GM10266 (cell line): ENCODE data around the gene RMRP.
"Not testable (repeated sequence)": the region's sequence is repeated elsewhere in the genome, so short reads cannot be mapped to it uniquely, and the experiment has no call there.

Source experiments
- DNase-seq: peaks from one replicate; pipeline ENCODE4 v3.0.0; 2012; ENCODE audit errors: extremely low spot score
- TF ChIP-seq, protein P1 (sequence below): IDR thresholded peaks from 2 replicates; pipeline ENCODE4 v1.5.1; 2012; ENCODE audit warnings: mild to moderate bottlenecking, low read depth; ENCODE audit not compliant: control insufficient read depth, insufficient read depth; ENCODE audit errors: missing control alignments

RMRP gene

DNA sequence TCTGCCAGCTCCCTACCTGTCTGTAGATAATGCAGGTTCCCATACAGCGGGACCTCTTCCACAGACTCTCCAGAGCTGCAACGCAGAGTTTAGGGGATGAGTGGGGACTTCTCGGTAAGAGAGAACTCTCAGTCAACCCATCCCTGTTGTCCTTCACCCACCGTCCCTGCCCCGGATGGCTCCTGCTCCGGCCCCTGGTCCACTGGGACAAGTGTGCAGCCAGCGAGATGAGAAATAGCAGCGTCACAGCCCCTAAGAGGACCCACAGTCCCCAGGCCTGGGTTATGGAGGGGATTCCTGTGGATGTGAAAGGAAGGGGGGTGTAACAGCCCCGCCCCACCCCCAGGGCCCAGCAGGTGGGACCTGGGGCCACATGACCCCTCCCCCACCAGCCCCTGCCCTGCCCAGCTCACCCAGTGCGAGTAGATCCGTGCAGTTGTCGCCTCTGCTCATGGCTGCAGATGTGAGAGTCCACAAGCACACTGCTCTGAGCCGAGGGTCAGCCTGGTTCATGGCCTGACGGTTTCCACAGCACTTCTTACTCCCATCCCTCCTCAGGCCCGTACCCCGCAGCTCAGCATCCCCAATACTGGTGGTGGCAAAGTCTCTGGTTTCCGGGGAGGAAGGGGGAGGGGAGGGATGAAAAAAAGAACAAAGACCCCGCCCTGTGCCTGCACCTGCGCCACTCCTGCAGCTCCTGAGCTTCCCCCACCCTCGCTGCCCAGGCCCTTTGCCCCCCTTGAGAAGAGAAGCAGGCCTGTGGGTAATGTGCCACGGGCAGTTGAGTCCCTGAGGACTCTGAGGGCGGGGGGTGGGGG lies 7.3 kb downstream of the RMRP start, which contains the start of gene SIT1:
Gene SIT1, minus strand, starts transcription at position 591 of the 818 bp plus-strand sequence. Its CDS starts 78 bp downstream, at position 513.
- no peak for DNase-seq

DNA sequence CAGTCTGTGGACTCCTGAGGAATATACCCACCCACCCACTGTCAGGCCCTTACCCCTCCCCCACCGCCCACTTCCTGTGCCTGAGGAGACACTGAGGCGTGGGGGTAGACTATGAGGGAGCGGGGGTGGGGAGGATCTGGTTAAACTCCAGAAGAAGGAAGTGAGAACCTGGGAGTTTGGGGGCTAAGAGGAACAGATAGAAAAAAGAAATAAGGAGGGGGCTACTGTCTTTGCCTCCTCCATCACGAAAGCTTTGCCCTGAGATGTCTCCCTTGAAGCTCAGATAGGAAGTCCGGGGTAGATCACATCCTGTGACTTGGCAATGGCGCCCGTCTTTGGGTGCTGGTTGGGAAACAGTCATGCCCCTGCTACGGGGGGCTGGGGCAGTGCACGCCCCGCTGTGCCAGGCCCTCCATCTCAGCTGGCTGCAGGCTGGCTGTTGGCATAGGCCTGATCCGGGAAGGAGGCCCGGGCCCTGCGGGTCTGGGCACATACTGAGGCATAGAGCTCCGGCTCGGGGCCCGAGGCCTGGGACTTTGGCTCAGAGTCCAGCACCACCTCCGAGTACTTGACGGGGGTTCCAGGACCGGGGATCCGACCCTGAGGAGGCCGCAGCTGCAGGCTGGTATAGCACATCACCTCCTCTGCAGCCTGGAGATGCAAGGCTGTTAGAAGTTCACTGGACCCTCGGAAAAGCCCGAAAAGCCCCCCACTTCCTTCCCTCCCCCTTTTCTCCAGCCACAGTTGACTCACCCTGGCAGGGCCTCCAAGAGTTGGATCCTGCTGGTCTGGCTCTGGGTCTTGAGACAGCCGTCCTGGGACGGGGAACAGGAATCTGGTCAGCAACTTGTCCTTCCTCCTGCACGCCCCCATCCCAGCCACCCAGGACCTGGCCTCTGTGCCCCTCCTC lies 8.1 kb downstream of the RMRP start:
- DNase-seq: no peak
- TF ChIP-seq, protein P1, sequence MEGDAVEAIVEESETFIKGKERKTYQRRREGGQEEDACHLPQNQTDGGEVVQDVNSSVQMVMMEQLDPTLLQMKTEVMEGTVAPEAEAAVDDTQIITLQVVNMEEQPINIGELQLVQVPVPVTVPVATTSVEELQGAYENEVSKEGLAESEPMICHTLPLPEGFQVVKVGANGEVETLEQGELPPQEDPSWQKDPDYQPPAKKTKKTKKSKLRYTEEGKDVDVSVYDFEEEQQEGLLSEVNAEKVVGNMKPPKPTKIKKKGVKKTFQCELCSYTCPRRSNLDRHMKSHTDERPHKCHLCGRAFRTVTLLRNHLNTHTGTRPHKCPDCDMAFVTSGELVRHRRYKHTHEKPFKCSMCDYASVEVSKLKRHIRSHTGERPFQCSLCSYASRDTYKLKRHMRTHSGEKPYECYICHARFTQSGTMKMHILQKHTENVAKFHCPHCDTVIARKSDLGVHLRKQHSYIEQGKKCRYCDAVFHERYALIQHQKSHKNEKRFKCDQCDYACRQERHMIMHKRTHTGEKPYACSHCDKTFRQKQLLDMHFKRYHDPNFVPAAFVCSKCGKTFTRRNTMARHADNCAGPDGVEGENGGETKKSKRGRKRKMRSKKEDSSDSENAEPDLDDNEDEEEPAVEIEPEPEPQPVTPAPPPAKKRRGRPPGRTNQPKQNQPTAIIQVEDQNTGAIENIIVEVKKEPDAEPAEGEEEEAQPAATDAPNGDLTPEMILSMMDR: no peak

More for the DNA sequence above, 7.3 kb downstream of the RMRP start, which contains the start of gene SIT1:
- TF ChIP-seq, protein P1: no peak

- DNase-seq: peak; percentile 88
- TF ChIP-seq, protein P1: peak; percentile 98
Observed at GRCh38 chr9:35646533-35647265, 11.1 kb downstream of the RMRP start.

GRCh38 chr9:35646153-35646532 lies 11.7 kb downstream of the RMRP start:
- TF ChIP-seq, protein P1: no peak
- peak; percentile 19 for DNase-seq

DNA sequence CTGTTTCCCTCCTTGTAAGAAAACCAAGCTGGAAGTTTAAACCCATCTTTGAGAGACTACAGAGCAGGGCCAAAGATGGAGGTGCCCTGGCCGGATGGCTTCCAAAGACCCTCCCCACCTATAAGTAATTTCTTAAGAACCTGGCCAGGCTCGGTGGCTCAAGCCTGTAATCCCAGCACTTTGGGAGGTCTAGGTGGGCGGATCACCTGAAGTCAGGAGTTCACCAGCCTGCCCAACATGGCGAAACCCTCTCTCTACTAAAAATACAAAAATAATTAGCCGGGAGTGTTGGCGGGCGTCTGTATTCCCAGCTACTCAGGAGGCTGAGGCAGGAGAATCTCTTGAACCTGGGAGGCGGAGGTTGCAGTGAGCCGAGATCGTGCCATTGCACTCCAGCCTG lies 12.1 kb downstream of the RMRP start:
- DNase-seq: not testable (repeated sequence)

GRCh38 chr9:35643046-35643445 lies 14.8 kb downstream of the RMRP start:
- TF ChIP-seq, protein P1: no peak
- no peak for DNase-seq

GRCh38 chr9:35641478-35641877 lies 16.3 kb downstream of the RMRP start:
- not testable (repeated sequence) for DNase-seq

DNA sequence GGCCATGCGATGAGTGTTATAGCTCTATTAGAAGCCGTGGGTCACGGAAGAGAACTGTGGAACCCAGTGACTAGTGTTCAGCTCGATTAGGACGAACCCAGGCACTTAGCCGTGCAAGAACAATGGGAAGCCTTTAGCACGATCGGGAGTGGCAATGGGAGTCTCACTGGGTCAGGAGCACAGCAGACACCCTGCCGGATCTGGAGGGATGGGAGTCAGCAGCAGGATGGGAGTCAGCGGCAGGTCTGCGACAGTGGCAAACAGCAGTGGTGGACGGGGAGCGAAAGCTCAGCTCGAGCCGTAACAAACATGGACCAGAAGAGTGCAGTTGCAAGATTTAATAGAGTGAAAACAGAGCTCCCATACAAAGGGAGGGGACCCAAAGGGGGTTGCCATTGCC lies 17.4 kb downstream of the RMRP start:
- not testable (repeated sequence) for DNase-seq
